ENCODE data around the gene VPS50. TPM values are rescaled to one million over a fixed set of nuclear protein-coding genes. Genes with fewer than 3 reads are reported as not detected.

Gene VPS50
- total and polyA plus RNA-seq, 12 donors, result 4.8 to 25.6 (median 18.4) TPM

DNA sequence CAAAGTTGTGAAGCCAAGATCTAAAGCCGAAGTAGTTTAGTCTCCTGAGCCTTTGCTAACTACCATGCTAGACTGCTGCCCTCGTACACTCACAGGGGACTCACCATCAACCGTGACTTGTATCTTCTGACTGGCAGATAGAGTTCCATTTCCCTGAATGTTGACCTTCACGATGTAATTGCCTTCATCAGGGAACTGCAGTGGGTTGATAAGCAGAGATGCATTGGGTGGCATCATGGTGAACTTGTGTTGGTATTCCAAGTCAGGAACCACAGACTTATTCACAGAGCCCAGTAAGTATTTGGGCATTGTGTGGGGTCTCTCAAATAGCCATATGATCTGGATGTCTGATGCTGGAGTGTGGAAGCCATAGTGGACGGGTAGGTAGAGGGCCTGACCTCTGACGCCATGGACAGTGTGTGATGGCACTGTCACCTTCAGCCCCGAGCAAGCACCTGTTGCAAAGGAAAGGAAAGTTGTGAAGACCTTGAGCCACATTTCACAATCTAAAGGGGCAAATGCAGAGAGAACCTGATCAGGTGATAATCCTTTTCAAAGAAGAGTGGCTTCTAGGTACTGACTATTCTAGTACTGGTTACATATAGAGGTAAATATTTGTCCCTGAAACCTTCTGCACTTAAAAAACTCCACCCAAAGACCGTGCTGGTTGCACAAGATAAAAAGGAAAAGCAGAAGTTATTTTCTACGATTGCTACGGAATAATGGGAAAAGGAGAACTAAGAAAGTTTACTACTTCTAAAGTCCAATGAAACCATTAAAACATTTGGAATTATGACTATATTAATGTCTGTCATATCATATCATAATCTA is 13.0 kb upstream of the VPS50 start:
- ATAC-seq (no peak), DNase-seq (no peak)
- intact Hi-C loops (cut with DNase I), result no loop called here
- 77 to 79% methylated on average over 10 of the region's 10 CpGs for WGBS, 2 donors
- no peaks in the 10 kb centered on the region for H3K36me3 ChIP-seq
- H3K27ac ChIP-seq, result no peak overlapping the region
- H3K4me1 ChIP-seq, result no peaks in the 10 kb centered on the region
- no peaks in the 10 kb centered on the region for H3K9me3 ChIP-seq
- TF ChIP-seq, protein P1, sequence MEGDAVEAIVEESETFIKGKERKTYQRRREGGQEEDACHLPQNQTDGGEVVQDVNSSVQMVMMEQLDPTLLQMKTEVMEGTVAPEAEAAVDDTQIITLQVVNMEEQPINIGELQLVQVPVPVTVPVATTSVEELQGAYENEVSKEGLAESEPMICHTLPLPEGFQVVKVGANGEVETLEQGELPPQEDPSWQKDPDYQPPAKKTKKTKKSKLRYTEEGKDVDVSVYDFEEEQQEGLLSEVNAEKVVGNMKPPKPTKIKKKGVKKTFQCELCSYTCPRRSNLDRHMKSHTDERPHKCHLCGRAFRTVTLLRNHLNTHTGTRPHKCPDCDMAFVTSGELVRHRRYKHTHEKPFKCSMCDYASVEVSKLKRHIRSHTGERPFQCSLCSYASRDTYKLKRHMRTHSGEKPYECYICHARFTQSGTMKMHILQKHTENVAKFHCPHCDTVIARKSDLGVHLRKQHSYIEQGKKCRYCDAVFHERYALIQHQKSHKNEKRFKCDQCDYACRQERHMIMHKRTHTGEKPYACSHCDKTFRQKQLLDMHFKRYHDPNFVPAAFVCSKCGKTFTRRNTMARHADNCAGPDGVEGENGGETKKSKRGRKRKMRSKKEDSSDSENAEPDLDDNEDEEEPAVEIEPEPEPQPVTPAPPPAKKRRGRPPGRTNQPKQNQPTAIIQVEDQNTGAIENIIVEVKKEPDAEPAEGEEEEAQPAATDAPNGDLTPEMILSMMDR (IDR thresholded peaks at IDR 0.05), result no peak
- H3K4me3 ChIP-seq, result no peak overlapping the region
- H3K27me3 ChIP-seq, result peaks cover 0 to 18% (median 0%) of the 10 kb centered on the region in 7 donors

DNA sequence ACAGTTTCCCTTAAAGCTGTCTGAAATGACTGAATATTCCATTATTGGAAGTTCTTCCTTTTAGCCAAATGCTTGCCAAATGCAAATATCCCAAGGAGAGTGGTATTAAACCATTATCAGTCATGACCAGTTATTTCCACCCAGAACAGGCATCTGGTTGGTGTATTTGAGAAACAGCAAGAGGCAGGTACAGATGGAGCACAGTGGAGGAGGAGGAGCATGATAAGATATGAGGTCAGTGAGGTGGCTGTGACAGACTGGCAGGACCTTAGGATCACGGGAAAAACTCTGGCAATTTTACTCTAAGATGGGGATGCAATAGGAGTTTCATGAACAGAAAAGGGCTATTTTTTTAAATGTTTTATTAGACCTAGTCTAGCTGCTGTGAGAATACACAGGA is 12.3 kb upstream of the VPS50 start:
- Histone ChIP-seq H3K4me3 (no peak overlapping the region), H3K36me3 (no peaks in the 10 kb centered on the region), H3K4me1 (no peaks in the 10 kb centered on the region), H3K9me3 (no peaks in the 10 kb centered on the region), H3K27me3 (peaks cover 0 to 17% (median 0%) of the 10 kb centered on the region in 7 donors), H3K27ac (no peak overlapping the region)
- intact Hi-C loops (cut with DNase I), result no loop called here
- TF ChIP-seq, protein P1 (IDR thresholded peaks at IDR 0.05), result no peak
- ATAC-seq (no peak), DNase-seq (no peak)
- WGBS, 2 donors, result 44 to 55% methylated on average over 1 of the region's 1 CpG

DNA sequence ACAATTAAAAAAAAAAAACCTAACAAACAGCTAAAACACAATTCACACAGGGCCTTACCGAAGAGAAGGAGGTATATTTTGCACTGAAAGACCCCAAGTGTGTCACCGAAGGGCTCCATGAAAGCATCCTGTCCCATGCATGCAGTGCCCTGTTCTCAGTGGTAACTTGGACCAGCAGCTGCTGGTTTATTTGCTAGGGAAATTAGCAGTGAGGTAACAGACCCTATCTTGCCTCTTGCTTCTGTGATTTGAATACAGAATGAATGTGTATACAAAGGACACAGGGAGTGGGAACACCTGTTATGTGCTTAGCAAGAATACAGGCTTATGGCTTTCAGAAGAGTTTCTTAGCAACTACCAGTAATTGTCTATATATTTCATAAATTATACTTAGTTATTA is 5.9 kb upstream of the VPS50 start, which contains the start of gene HEPACAM2:
HEPACAM2 (minus strand) TSS at position 160 of the 400 bp plus-strand sequence.
- WGBS, 2 donors, result 75 to 80% methylated on average over 2 of the region's 2 CpGs
- H3K4me1 ChIP-seq, result peaks cover 0 to 6% (median 2%) of the 10 kb centered on the region in 9 donors
- TF ChIP-seq, protein P1 (IDR thresholded peaks at IDR 0.05), result no peak

DNA sequence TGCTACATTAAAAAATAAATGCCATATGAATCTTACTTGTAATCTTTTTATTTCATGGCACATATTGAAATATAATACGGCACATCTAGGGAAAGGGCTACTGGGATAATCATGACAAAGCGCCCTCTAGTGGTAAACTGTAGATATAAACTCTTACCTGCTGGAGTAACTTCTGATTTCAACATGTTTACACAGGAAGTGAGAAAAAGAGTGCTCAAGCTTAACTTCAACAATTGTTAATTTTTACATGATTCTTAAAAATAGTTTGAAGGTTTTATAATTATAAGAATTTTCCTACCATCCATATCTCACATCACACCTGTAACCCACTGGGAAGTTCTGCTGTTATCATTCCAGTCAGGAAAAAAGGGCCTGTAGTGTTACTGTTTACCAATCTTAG is 3.9 kb upstream of the VPS50 start:
- H3K4me3 ChIP-seq, result no peak overlapping the region
- H3K9me3 ChIP-seq, result no peaks in the 10 kb centered on the region
- H3K27ac ChIP-seq, result no peak overlapping the region
- peaks cover 0 to 18% (median 12%) of the 10 kb centered on the region in 9 donors for H3K4me1 ChIP-seq
- DNase-seq (peak in 1 of 2 donors; percentile 6), ATAC-seq (no peak)
- H3K36me3 ChIP-seq, result no peaks in the 10 kb centered on the region
- H3K27me3 ChIP-seq, result no peaks in the 10 kb centered on the region
- TF ChIP-seq, protein P1 (IDR thresholded peaks at IDR 0.05), result peak; percentile 53 to 86 (median 81)
- intact Hi-C loops (cut with DNase I), result no loop called here
- 1% methylated on average over 2 of the region's 2 CpGs for WGBS, 2 donors

More for the DNA sequence above, 5.9 kb upstream of the VPS50 start, which contains the start of gene HEPACAM2:
- H3K27ac ChIP-seq, result no peak within 1 kb of the TSS
- ATAC-seq (no peak), DNase-seq (no peak)
- no peaks in the 10 kb centered on the region for H3K27me3 ChIP-seq
- no peak within 1 kb of the TSS for H3K4me3 ChIP-seq
- H3K9me3 ChIP-seq, result no peaks in the 10 kb centered on the region
- intact Hi-C loops (cut with DNase I), result no loop called here
- no peaks in the 10 kb centered on the region for H3K36me3 ChIP-seq
